ENCODE data around the gene ZNF550.
"Not testable (repeated sequence)": the region's sequence is repeated elsewhere in the genome, so short reads cannot be mapped to it uniquely, and the experiment has no call there.

Gene ZNF550

DNA sequence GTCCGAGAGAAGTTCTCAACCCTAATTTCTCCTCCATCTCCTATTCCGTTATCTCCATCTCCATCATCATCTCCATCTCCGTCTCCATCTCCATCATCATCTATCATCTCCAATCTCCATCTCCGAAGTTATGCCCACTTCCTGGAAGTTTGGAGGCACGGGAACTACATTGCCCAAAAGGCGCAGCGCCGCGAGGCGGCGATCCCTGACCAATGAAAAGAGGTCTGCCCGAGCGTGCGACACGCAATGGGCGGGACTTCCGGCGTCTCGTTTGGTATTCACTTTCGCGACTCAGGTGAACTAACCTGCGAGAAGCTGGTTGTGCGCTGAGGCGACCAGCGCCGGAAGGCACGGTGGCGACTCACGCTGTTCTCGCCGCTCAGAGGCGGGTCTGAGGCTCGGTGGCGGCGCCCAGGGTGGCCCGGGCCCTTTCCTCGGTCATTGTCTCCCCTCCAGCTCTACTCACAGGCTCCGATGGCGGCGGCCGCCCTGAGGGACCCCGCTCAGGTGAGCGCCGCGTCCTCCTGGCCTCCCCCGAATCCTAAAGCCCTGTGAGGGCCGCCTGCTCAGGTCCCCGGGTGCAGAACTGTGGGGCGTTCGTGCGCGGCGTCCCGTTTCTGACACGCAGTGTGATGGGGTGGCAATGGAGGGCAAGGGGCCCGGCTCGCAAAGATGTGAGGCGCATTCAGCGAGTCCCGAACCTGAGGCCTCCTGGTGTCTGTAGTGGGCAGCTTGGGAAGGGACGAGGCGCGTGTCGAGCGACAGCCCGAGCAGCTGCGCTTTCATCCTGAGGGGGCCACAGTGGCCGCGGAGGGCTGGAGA is 72.0 kb downstream of the ZNF550 start, which contains the start of gene ZNF419:
TSS of gene ZNF419 (plus strand) at position 274 of the 822 bp plus-strand sequence. CDS start at position 475, 201 bp downstream.
- Mint-ChIP-seq H3K9me3 (peaks cover 28% of the 10 kb centered on the region), H3K4me1 (peaks cover 15% of the 10 kb centered on the region), H3K36me3 (peaks cover 37% of the 10 kb centered on the region), H3K27ac (peak within 1 kb of the TSS; percentile 83), H3K4me3 (peak within 1 kb of the TSS; percentile 74)
- H3K27me3 Mint-ChIP-seq: not testable (repeated sequence)

Measured in activated naive CD4-positive, alpha-beta T cell treated with anti-CD3 and anti-CD28 coated beads, Interleukin-2, amount 50 U/mL, for 24 hours (primary cell).